ENCODE data around the gene C9orf50. TPM values are rescaled to one million over a fixed set of nuclear protein-coding genes. Genes with fewer than 3 reads are reported as not detected.

Gene C9orf50
- total and polyA plus RNA-seq, 2 donors (not counting 3 experiments of a cell fraction or from before 2014, with no cell fraction given), result not detected

DNA sequence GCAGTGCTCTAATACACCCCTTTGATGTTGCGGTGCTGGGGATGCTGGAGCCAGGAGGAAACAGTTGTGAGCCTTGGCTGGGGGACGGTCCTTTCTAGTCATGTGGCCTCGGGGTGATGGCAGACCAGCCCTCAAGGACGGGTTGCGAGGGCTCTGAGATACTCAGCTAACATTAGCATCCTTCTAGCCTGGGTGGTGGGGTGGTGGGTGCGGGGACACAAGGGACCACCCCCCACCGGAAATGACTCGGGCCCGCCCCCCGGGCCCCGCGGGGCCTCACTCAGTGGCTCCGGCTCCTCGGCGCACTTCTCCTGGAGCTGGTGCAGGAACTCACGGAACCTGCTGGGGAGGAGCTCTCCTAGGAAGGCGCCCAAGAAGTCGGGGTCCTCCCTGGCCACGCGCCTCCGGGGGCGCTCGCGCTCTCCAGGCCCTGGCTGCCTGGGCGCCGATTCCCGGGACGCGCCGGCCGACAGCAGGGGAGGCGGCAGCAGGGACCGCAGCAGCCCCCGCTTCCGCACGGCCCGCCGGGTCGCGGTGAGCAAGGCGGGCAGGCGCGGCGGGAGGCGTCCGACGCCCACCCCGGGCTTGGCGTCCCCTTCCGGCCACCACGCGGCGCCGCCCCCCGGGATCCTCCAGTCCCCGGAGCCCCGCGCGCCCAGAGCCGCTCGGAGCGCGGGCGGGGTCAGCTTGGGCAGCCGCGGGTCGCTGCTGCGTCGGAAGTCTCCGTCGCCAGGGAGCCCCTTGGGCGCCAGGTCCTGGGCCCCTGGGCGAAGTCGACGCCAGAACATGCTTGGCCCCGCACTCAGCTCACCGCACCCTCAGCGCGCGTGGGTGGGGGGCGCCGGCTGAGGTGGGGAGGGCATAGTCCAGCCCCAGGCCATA, 873 bp downstream of the C9orf50 start:
- no TSS peak for BruUV-seq (replicated peaks)
- TF ChIP-seq MYC (IDR thresholded peaks at IDR 0.05; ENCODE audit: low read depth, low read length), result no peak
- TF ChIP-seq, protein P1, sequence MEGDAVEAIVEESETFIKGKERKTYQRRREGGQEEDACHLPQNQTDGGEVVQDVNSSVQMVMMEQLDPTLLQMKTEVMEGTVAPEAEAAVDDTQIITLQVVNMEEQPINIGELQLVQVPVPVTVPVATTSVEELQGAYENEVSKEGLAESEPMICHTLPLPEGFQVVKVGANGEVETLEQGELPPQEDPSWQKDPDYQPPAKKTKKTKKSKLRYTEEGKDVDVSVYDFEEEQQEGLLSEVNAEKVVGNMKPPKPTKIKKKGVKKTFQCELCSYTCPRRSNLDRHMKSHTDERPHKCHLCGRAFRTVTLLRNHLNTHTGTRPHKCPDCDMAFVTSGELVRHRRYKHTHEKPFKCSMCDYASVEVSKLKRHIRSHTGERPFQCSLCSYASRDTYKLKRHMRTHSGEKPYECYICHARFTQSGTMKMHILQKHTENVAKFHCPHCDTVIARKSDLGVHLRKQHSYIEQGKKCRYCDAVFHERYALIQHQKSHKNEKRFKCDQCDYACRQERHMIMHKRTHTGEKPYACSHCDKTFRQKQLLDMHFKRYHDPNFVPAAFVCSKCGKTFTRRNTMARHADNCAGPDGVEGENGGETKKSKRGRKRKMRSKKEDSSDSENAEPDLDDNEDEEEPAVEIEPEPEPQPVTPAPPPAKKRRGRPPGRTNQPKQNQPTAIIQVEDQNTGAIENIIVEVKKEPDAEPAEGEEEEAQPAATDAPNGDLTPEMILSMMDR (IDR thresholded peaks at IDR 0.05; ENCODE audit: extremely low read depth in 1 of 2, insufficient read depth in 1 of 2, low read depth in 1 of 2, low read length in 2 of 2), result peak; percentile 15 to 41
- peak; percentile 34 for TF ChIP-seq EZH2 (IDR thresholded peaks at IDR 0.05; ENCODE audit: borderline replicate concordance, low read depth, low read length, severe bottlenecking)
- no peak for TF ChIP-seq GATA2 (IDR thresholded peaks at IDR 0.05; ENCODE audit: insufficient read depth, insufficient read length, low read depth, low read length)
- TF ChIP-seq MAX (IDR thresholded peaks at IDR 0.05; ENCODE audit: insufficient read depth, insufficient read length), result no peak
- ChIA-PET POLR2A (interaction anchor here (1.2 kb wide), 1 partner anchor 442 kb away, joined by 3 read pairs; the partner anchor contains the start of gene IER5L), CTCF (interaction anchor here (1.0 to 7.5 kb wide), 8 partner anchors 9 to 490 kb away, joined by 3 to 232 read pairs (median 10); no protein-coding TSS in a partner anchor)
- H2AFZ ChIP-seq (ENCODE audit: low read depth, low read length), result peak overlapping the region; percentile 9
- peak overlapping the region; percentile 51 for H3K4me2 ChIP-seq (ENCODE audit: insufficient read depth, low read length)
- H3K9me1 ChIP-seq (replicated peaks; ENCODE audit: control insufficient read depth, extremely low read depth, insufficient read depth, low read length), result no peaks in the 10 kb centered on the region
- H3K4me1 ChIP-seq (ENCODE audit: control insufficient read depth, extremely low read depth, insufficient read depth, low read length), result no peaks in the 10 kb centered on the region
- no peaks in the 10 kb centered on the region for H3K36me3 ChIP-seq (ENCODE audit: control insufficient read depth in 2 of 2, extremely low read depth in 1 of 2, insufficient read depth in 2 of 2, low read length in 2 of 2)
- DNase-seq (ENCODE audit: low read depth, low spot score) (no peak), FAIRE-seq (peak; percentile 47)
- no peaks in the 10 kb centered on the region for H3K9me3 ChIP-seq (replicated peaks; ENCODE audit: control insufficient read depth, insufficient read depth, low read length)
- no peak overlapping the region for H3K27ac ChIP-seq (ENCODE audit: insufficient read depth, low read depth, low read length)
- intact Hi-C loops (cut with micrococcal nuclease) (loop anchor here (10.0 kb wide), 1 partner anchor 615 kb away; no protein-coding TSS in a partner anchor), dilution Hi-C loops (cut with MboI; ENCODE audit: extremely low pct_ligation_motif_present, low sequenced_read_pairs) (no loop called here)
- H3K4me3 ChIP-seq (replicated peaks in 1 of 3; ENCODE audit: insufficient read depth in 1 of 3, low read depth in 1 of 3, low read length in 3 of 3), result peak overlapping the region in 2 of 3 experiments; percentile 15 to 25
- H3K27me3 ChIP-seq (ENCODE audit: control insufficient read depth in 2 of 2, insufficient read depth in 2 of 2, low read length in 2 of 2), result peaks cover 0 to 6% of the 10 kb centered on the region in 2 experiments
- peak overlapping the region; percentile 20 for H3K9ac ChIP-seq (replicated peaks; ENCODE audit: extremely low read depth, insufficient read depth, low read length)
- H4K20me1 ChIP-seq (replicated peaks; ENCODE audit: control insufficient read depth, extremely low read depth, insufficient read depth, low read length), result no peaks in the 10 kb centered on the region
- no peaks in the 10 kb centered on the region for H3K79me2 ChIP-seq (ENCODE audit: control insufficient read depth, insufficient read depth, low read length)
